Erythroblast (primary cell): ENCODE results near the gene NTHL1.
A peak's percentile ranks its signal among the peaks of the same experiment; 100 is the strongest.

Experiments used
- DNase-seq, 2 experiments: peaks; one replicate each; lab custom pipeline; 2025; lab: John Stamatoyannopoulos, UW
- GATA1 ChIP-seq: IDR thresholded peaks from 2 replicates; pipeline ENCODE4 v1.6.1; 2011; ENCODE audit warnings: low read depth, mild to moderate bottlenecking, control low read depth, low read length, moderate library complexity
- POLR2A ChIP-seq: IDR thresholded peaks from 2 replicates; pipeline ENCODE4 v1.6.1; 2011; ENCODE audit warnings: mild to moderate bottlenecking, low read length

Gene NTHL1

DNA sequence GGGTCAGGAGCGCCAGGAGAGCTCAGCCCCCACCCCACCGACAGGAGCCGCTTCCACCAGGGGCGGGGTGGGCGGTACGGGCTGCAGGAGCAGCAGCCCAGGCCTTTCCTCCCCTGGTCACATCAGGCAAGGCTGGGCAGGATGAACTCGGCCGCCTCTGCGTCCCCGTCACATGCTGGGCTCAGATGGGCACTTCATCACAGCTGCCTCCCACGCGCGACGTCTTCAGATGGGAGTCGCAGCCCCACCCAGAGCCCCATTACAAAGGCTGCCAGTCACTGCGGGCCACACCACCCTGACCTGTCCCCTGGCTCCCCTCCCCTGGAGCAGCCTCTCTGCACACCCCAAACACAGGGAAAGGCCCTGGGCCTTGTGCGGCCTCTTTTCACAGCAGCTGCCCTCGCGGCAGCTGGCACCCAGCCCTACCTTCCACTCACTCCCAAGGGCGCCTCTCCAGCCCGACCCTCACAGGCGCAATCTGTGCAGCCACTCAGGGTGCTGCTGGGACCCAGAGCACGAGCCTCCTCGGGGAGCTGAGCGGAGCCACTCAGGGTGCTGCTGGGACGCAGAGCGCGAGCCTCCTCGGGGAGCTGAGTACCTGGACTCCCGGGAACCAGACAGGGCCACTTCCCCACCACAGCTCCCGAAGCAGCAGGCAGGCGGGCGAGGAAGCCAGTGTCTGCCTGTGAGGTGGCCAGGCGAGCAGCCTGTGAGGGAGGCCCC, 42.7 kb downstream of the NTHL1 start:
- DNase-seq, result no peak
- TF ChIP-seq POLR2A, result no peak
- no peak for TF ChIP-seq GATA1

- TF ChIP-seq POLR2A (no peak), GATA1 (no peak)
- DNase-seq, result peak; percentile 90 to 94
Measured at GRCh38 chr16:2003827-2004641, 43.6 kb downstream of the NTHL1 start.

GRCh38 chr16:2003231-2003826, 44.3 kb downstream of the NTHL1 start:
- TF ChIP-seq GATA1, result no peak
- TF ChIP-seq POLR2A, result no peak
- DNase-seq, result no peak

DNA sequence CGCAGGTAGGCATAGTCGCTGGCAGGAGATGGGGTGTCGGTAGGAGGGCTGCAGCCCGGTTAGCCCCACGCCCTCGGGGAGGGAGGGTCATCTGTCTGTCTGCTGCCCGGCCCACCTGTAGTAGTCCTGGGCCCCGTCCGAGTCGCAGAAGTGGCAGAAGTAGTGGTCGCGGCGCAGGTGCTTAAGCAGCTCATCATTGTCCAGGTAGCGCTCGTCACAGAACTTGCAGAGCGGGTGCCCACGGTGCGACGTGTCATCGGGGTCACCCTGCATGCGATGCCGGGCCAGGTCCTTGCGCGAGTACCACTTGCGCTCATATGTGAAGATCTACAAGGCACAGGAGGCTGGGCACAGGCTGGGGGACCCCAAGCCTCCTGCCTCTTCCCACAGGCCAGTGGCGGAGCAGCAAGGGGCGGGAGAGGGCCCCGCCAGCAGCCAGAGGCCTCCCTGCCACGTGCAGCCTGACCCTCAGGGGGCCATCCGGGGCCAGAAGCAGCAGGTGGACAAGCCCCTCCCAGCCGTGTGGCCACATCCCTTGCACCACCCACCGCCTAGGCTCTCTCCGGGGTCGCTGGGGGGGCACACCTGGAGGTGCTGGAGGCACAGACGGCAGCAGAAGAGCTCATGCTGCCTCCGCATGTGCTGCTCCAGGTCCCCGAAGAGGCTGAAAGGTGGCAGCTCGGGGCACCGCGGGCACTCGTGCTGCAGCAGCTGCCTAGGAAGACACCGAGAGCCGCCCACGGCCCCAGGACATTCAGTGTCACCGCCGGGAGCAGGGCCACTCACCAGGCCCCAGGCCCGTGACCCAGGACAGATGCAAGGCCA, 45.0 kb downstream of the NTHL1 start:
- no peak for DNase-seq
- TF ChIP-seq GATA1 (no peak), POLR2A (no peak)

GRCh38 chr16:2001456-2002355, 45.9 kb downstream of the NTHL1 start:
- DNase-seq, result no peak
- TF ChIP-seq POLR2A (no peak), GATA1 (no peak)

DNA sequence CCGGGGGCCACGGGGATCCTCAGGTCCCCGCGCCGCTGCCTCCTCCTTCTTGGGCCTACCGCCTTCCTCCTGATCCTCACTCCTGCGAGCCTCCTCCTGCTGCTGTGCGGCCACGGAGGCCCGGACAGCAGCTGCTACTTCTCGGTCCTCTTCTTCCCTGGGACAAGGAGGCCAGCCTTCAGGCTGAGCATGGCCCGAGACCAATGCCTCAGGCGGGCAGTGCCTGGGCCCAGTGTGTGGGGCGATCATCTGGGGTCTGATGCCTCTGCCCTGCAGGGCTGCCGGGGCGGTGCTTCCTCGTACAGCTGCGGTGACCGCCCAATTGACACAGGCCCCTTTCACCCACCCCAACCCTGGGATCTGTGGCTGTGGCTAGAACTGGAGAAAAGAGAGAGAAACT, 46.6 kb downstream of the NTHL1 start:
- no peak for DNase-seq
- TF ChIP-seq GATA1 (no peak), POLR2A (no peak)

- TF ChIP-seq POLR2A (no peak), GATA1 (no peak)
- DNase-seq, result no peak
Measured at GRCh38 chr16:1999866-2000514, 47.6 kb downstream of the NTHL1 start.

DNA sequence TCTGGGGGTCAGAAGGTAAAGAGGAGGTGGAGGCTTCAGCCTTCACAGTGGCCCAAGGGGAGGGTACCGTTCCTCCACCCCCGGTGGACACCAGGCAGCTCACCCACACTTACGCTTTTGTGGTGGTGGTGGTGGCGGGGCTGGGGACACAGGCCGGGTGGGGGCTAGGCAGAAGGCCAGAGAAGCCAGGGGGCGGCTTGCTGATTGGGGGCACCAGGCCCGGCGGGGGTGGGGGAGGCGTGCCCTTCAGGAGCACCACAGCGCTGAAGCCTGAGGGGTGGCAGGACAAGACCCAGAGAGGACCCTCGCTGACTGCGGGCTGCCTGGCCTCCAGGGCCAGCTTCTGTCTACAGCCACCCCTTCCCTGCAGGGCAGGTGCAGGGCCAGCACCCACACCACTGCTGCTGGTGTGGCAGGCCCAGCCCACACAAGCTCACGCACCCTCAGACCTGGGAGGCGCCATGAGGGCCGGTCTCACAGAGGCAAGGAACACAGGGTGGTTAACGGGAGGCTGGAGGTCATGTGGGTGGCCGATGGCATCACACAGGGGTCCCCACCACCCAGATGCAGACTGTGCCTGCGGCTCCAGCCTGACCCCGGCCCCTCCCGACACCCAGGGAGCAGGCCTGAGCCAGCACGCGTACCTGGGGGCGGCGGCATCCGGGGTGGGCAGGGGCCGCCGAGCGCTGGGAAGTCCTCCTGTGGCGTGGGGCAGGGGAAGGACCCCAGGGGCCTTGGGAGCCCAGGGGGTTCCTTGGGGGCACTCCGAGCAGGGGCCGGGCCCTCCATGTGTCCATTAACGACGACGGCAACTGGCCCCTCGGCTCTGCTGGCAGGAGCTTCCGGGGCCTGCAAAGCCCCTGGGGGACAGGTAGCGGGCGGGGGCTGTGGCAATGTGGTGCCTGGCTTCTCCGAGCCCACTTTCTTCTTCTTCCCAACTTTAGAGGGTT, 48.5 kb downstream of the NTHL1 start:
- no peak for TF ChIP-seq POLR2A
- TF ChIP-seq GATA1, result no peak
- no peak for DNase-seq

DNA sequence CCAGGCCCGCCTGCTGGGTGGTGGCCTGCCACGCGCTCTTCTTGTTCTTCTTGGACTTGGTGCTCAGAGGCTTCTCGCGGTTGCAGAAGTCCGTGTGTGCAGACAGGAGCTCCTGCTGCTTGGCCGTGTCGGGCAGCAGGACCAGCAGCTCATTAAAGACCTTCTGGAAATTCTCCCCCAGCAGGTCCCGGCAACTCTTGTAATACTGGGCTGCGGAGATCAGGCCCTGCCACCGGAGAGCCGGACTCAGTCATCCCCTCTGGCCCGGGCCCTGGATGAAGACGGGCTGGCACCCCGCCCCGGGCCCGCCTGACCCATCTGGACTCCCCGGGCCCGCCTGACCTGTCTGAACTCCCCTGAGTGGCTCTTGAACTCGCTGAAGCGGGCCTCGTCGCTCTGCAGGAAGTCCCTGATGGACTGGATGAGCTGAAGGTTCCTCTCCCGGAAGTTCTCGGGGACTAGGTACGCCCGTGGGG, 49.2 kb downstream of the NTHL1 start:
- no peak for TF ChIP-seq POLR2A
- TF ChIP-seq GATA1, result no peak
- no peak for DNase-seq

DNA sequence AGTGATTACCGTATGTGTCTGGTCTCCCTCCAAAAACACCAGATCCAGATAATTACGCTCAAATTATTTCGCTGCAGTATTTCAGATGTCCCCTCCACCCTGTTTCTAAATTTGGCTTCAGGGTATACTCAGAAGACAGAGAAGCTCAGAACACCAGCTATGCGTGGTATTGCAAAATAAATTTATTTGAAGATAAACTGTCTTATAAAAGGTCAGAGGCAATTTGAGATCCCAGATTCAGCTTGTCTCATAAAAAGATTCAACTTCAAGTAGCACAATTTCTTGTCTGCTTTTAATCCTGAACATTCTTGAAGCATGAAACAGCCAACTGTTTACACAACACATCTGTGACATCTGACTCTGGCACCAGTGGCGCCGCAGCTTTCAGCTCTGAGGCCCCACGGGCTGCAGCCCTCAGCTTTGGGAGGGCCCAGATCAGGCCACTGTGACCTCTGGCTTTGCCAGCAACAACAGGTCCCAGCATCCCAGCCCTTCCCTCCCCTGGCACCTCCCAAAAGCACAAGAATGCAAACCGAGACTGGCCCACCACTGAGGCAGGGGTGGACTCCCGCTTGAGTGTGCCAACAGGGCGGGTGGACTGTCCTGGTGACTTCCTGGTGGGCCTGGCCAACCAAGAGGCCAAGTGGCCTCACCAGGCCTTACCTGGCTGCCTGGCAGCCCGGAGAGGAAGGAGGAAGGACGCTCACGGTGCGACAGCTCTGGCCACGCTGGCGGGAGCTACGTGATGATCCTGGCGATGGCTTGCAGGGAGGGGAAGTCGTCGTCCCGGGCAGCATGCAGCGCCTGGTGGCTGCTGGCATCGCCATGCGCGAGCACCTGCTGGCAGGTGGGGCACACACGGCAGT, 49.9 kb downstream of the NTHL1 start:
- DNase-seq, result no peak

More for the DNA sequence above, 49.9 kb downstream of the NTHL1 start:
- no peak for TF ChIP-seq POLR2A
